ENCODE measurements around the gene HIRA.

HIRA gene

DNA sequence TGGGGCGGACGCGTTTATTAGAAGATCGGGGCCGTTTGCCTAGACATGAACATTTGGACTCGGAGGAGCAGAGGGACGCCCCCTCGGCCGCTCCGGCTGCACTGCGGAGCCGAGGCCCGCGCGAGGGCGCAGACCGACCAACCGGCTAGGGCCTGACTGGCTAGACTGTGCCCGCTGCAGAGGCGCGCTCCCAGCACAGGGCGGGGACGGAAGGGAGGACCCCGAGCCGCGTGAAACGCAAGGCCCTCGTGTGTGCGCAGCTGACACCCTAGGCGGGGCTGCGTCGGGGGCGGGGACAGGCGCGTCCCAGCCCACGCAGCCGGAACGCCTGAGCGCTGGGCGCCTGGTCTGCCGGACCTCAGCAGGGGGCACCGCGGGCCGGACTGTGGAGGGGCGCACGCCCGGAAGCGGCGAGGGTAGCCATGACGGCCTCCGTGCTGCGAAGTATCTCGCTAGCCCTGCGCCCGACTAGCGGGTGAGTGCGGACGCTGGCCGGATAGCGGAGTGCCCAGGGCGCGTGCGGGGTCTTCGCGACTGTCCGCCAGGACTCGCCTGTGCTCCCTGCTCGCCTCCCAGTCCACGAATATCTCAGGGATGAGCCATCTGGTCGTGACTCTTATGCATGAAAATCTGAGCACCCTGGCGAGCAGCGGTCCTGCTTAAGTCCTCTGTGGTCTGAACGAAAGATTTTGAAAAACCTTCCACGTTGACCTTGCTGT lies 759 bp upstream of the HIRA start, which contains the start of gene MRPL40:
Gene MRPL40 (plus strand): TSS at position 413 of the 719 bp plus-strand sequence. CDS start 10 bp downstream, at position 423.
- Histone ChIP-seq H3K4me3 (ENCODE audit: low read depth, low read length) (peak within 1 kb of the TSS; percentile 98), H3K36me3 (ENCODE audit: control insufficient read depth, insufficient read depth, low read length) (peaks cover 7% of the 10 kb centered on the region), H3K9me3 (ENCODE audit: control insufficient read depth, insufficient read depth, low read length) (no peaks in the 10 kb centered on the region), H3K27me3 (ENCODE audit: control insufficient read depth, insufficient read depth, low read length) (no peaks in the 10 kb centered on the region), H3K9ac (ENCODE audit: low read depth, low read length) (peak within 1 kb of the TSS; percentile 95), H3K4me1 (ENCODE audit: control insufficient read depth, insufficient read depth, low read length) (peaks cover 6% of the 10 kb centered on the region)

DNA sequence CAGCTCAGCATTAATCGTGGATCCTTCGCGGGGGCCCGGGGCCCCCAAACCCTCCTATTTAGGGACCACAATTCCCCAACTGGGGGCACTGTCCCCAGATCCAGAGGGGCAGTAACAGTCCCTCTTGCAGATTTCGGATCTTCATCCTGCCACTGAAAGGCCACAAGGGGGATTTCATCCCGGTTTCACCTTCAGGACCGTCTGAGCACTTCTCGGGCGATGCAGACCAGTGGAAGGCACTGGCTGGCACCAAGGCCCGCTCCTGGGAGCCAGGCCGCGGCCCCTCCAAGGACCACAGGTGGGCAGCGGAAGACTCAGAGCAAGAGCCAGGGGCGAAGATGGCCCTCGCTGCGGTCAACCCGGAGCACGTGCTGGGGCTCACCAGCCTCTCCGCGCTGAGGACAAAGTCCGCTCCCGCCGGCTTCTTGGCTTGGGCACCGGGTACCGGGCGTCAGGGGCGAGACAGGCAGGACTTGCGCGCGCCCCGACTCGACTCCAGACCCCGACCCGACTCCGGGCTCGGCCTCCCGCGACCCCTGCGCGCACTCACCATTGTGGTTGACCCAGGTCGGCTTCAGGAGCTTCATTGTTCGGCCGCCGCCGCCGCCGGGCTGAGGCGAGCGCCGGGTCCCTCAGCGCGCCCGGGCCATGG lies 517 bp downstream of the HIRA start:
- peak overlapping the region; percentile 86 for H3K4me3 ChIP-seq (ENCODE audit: low read depth, low read length)
- peaks cover 6% of the 10 kb centered on the region for H3K4me1 ChIP-seq (ENCODE audit: control insufficient read depth, insufficient read depth, low read length)
- no peaks in the 10 kb centered on the region for H3K27me3 ChIP-seq (ENCODE audit: control insufficient read depth, insufficient read depth, low read length)
- H3K36me3 ChIP-seq (ENCODE audit: control insufficient read depth, insufficient read depth, low read length), result peaks cover 7% of the 10 kb centered on the region
- no peaks in the 10 kb centered on the region for H3K9me3 ChIP-seq (ENCODE audit: control insufficient read depth, insufficient read depth, low read length)
- H3K9ac ChIP-seq (ENCODE audit: low read depth, low read length), result peak overlapping the region; percentile 79

DNA sequence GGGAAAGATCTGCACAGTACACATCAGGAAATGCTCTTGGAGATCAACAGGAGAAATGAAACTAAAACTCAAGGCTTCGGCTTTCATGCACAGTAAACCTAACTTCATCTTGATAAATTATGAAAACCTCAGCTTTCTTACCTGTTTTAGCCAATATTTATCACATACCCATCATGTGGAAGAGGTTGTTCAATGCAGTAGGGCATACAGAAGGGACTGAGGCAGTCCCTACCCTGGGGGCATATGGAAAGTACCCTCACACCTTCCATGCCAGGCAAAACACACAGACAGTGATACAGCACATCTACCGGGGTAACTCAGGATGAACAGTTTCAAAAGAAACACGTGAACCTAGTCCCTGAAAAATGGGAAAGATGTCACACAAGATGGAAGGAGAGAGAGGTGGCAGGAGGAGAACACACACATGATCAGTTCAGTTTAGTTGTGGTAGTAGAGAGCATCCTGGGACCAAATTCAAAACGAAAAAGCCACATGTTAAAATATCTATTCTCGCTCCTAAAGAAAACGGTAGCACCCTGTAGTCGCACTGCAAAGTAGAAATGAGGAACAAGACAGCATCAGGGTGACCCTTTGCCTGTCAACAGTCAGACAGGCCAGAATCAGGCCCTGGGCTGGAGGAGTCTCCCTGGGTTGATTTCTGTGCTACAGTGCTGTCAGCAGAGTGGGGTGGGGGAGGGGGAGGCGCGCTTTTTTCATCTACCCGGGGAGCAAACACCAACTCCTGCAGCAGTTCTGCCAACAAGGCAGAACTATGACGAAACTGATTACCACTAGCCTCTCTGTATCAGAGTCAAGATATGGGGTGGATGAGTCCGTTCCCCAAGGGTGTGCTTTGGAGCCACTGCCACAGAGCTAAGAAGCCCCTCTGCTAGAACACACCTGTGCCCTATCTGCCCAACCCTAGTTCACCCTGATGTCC lies 1.3 kb downstream of the HIRA start:
- Histone ChIP-seq H3K9me3 (ENCODE audit: control insufficient read depth, insufficient read depth, low read length) (no peaks in the 10 kb centered on the region), H3K4me1 (ENCODE audit: control insufficient read depth, insufficient read depth, low read length) (peaks cover 6% of the 10 kb centered on the region), H3K27me3 (ENCODE audit: control insufficient read depth, insufficient read depth, low read length) (no peaks in the 10 kb centered on the region), H3K36me3 (ENCODE audit: control insufficient read depth, insufficient read depth, low read length) (peaks cover 7% of the 10 kb centered on the region), H3K9ac (ENCODE audit: low read depth, low read length) (peak overlapping the region; percentile 79), H3K4me3 (ENCODE audit: low read depth, low read length) (peak overlapping the region; percentile 86)

DNA sequence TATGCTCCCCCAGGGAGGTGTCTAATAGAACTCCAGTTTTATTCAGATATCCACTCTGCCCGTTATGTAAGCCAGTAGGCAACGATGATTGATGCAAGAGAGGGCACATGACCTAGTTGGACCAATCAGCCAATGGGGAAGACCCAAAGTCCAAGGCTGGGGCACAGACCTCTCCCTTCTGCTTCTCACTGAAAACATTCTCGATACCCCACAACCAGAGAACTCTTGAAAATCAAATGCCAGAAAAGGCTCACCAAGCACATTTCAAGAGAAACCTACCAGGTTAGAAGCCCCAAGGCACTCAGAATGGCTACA lies 7.4 kb downstream of the HIRA start:
- Histone ChIP-seq H3K4me3 (ENCODE audit: low read depth, low read length) (no peak overlapping the region), H3K4me1 (ENCODE audit: control insufficient read depth, insufficient read depth, low read length) (peaks cover 8% of the 10 kb centered on the region), H3K36me3 (ENCODE audit: control insufficient read depth, insufficient read depth, low read length) (no peaks in the 10 kb centered on the region), H3K9ac (ENCODE audit: low read depth, low read length) (no peak overlapping the region), H3K9me3 (ENCODE audit: control insufficient read depth, insufficient read depth, low read length) (no peaks in the 10 kb centered on the region), H3K27me3 (ENCODE audit: control insufficient read depth, insufficient read depth, low read length) (no peaks in the 10 kb centered on the region)

DNA sequence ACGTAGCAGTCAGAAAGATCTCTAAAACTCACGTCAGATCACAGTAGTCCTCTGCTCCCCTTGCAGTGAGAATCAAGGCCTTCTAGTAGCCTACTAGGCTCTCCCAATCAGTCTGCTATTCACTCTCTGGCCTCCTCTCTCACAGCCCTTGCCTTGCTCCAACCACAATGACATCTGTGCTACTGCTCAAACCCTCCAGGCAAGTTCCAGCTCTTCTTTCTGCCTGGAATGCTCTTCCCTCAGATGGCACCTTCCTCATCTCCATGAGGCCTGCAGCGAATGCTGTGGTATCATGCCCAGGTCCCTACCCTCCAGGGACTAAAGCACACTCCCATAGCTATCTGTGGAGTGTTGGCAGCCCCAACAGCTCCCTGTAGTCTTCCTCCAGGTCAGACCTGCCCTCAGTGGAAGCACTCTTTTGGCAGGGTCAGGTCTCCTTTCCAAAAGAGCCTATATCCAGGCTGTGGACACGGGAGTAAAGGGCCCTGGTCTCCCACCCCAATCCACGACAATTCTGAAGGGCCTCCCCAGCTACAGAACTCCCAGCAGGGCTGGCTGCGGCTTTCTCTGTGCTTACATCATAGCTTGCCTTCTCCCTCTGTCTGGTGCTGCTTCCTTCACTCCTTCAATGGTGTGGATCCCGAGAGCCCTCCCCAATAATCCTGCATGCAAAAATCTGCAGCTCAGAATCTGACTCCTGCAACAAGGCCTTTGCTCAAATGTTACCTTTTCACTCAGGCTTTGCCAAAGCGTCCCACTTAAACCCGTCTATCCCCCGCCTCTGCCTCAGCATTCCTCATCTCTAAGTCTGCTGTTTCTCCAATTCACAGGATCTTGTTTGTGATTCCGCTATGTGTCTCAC lies 8.9 kb downstream of the HIRA start:
- no peaks in the 10 kb centered on the region for H3K27me3 ChIP-seq (ENCODE audit: control insufficient read depth, insufficient read depth, low read length)
- H3K36me3 ChIP-seq (ENCODE audit: control insufficient read depth, insufficient read depth, low read length), result no peaks in the 10 kb centered on the region
- peaks cover 8% of the 10 kb centered on the region for H3K4me1 ChIP-seq (ENCODE audit: control insufficient read depth, insufficient read depth, low read length)
- no peaks in the 10 kb centered on the region for H3K9me3 ChIP-seq (ENCODE audit: control insufficient read depth, insufficient read depth, low read length)
- no peak overlapping the region for H3K9ac ChIP-seq (ENCODE audit: low read depth, low read length)
- H3K4me3 ChIP-seq (ENCODE audit: low read depth, low read length), result no peak overlapping the region

DNA sequence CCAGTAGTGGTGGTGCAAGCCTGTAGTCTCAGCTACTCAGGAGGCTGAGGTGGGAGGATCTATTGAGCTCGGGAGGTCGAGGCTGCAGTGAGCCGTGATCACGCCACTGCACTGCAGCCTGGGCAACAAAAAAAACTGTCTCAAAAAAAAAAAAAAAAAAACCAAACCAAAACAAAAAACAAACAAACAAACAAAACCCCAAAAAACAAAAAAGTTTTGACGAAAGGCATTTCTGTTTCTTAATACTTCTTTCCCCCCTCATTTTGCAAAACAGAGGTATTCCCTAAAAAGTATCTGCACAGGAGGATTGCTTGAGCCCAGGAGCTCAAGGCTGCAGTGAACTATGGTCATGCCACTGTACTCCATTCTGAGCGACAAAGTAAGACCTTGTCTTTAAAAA lies 11.2 kb downstream of the HIRA start:
- peaks cover 8% of the 10 kb centered on the region for H3K4me1 ChIP-seq (ENCODE audit: control insufficient read depth, insufficient read depth, low read length)
- H3K4me3 ChIP-seq (ENCODE audit: low read depth, low read length), result no peak overlapping the region
- H3K9me3 ChIP-seq (ENCODE audit: control insufficient read depth, insufficient read depth, low read length), result no peaks in the 10 kb centered on the region
- no peaks in the 10 kb centered on the region for H3K27me3 ChIP-seq (ENCODE audit: control insufficient read depth, insufficient read depth, low read length)
- no peaks in the 10 kb centered on the region for H3K36me3 ChIP-seq (ENCODE audit: control insufficient read depth, insufficient read depth, low read length)
- H3K9ac ChIP-seq (ENCODE audit: low read depth, low read length), result no peak overlapping the region

DNA sequence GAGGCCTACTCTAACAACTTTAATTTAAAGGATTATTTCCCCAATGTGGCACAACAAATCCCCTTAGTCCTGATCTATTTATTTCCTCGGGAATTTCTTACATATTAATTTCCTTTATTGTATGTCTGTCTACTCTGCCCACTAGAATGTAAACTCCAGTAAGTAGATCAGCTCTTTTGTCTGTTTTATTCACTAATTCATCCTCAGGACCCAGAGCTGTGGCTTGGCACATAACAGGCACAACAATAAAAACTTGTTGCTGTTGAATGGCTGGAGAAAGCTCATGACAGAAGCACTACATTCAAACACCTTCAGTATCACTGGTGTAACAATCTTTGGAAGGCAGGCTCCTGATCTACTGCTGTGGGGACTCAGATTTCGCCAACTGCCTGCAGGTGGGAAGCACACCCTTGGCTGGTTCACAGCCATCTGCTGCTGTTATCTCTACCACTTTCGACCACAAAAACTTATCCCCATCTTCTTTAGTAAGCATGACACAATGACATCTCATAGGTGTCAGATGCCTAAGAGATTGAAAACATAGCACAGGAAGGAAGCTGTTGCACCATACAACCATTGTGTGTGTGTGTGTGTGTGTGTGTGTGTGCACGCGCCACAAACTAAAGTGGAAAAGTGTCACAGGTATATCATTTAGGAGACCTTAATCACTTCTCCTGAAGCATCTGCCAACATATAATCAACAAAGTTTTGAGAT lies 11.9 kb downstream of the HIRA start:
- no peak overlapping the region for H3K4me3 ChIP-seq (ENCODE audit: low read depth, low read length)
- H3K9ac ChIP-seq (ENCODE audit: low read depth, low read length), result no peak overlapping the region
- H3K36me3 ChIP-seq (ENCODE audit: control insufficient read depth, insufficient read depth, low read length), result no peaks in the 10 kb centered on the region
- H3K9me3 ChIP-seq (ENCODE audit: control insufficient read depth, insufficient read depth, low read length), result no peaks in the 10 kb centered on the region
- H3K27me3 ChIP-seq (ENCODE audit: control insufficient read depth, insufficient read depth, low read length), result no peaks in the 10 kb centered on the region
- H3K4me1 ChIP-seq (ENCODE audit: control insufficient read depth, insufficient read depth, low read length), result peaks cover 8% of the 10 kb centered on the region

DNA sequence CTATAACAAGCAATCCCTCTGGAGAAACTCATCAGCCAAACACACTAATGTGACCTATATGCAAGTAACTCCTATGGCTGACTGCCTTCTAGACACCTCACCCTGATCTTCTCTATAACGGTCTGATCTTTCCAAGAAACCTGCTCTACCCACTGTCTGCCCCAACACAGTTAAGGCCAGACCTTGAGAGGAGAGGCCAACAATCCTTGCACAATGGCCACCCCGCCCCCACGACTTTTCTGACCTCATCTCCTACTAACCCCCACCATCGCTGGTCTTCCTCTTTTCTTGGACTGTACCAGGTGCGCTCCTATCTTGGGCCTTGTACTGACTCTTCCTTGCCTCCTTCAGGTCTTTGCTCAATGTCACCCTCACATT lies 12.5 kb downstream of the HIRA start:
- no peak overlapping the region for H3K9ac ChIP-seq (ENCODE audit: low read depth, low read length)
- no peak overlapping the region for H3K4me3 ChIP-seq (ENCODE audit: low read depth, low read length)
- peaks cover 7% of the 10 kb centered on the region for H3K4me1 ChIP-seq (ENCODE audit: control insufficient read depth, insufficient read depth, low read length)

DNA sequence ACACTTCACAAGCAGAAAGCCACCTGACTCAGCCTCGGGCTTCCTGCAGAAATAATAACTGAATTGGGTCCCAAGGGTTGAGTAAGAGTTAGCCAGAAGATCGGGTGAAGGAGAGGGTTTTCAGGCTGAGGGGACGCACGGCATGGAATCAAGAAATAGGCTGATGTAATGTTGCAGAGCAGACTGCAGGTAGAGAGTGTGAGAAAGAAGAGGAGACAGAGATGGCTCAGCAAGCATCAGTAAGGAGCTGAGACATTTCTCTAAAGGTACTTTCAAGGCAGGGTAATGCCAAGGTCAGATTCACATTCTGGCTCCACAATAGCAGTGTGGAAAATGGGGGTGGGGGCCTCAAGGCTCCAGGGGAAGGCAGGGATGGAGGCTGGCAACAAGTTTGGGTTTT lies 18.6 kb downstream of the HIRA start:
- Histone ChIP-seq H3K27me3 (ENCODE audit: control insufficient read depth, insufficient read depth, low read length) (no peaks in the 10 kb centered on the region), H3K4me1 (ENCODE audit: control insufficient read depth, insufficient read depth, low read length) (no peaks in the 10 kb centered on the region), H3K9me3 (ENCODE audit: control insufficient read depth, insufficient read depth, low read length) (no peaks in the 10 kb centered on the region), H3K9ac (ENCODE audit: low read depth, low read length) (no peak overlapping the region), H3K4me3 (ENCODE audit: low read depth, low read length) (no peak overlapping the region), H3K36me3 (ENCODE audit: control insufficient read depth, insufficient read depth, low read length) (peaks cover 5% of the 10 kb centered on the region)

More for the DNA sequence above, 12.5 kb downstream of the HIRA start:
- H3K9me3 ChIP-seq (ENCODE audit: control insufficient read depth, insufficient read depth, low read length), result no peaks in the 10 kb centered on the region
- no peaks in the 10 kb centered on the region for H3K36me3 ChIP-seq (ENCODE audit: control insufficient read depth, insufficient read depth, low read length)
- no peaks in the 10 kb centered on the region for H3K27me3 ChIP-seq (ENCODE audit: control insufficient read depth, insufficient read depth, low read length)

DNA sequence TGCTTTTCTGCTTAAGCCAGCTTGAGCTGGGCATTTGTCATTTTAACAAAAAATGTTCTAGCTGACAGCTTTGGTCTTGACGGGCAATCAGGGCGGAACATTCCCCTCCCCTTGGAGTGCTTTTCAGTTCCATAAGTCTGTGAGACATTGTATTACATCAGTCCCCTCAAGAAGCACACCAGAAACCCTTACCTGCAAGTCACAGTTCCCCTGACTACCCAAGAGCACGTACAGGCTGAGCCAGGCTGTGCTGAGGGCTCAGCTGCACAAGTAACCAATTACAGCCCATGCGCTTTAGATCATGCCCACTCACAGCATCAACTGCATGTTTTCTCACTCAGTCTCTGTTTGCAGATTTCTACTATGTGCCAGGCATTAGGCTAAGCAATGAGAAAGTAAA lies 19.1 kb downstream of the HIRA start:
- Histone ChIP-seq H3K27me3 (ENCODE audit: control insufficient read depth, insufficient read depth, low read length) (no peaks in the 10 kb centered on the region), H3K4me3 (ENCODE audit: low read depth, low read length) (no peak overlapping the region), H3K9me3 (ENCODE audit: control insufficient read depth, insufficient read depth, low read length) (no peaks in the 10 kb centered on the region), H3K4me1 (ENCODE audit: control insufficient read depth, insufficient read depth, low read length) (no peaks in the 10 kb centered on the region), H3K9ac (ENCODE audit: low read depth, low read length) (no peak overlapping the region), H3K36me3 (ENCODE audit: control insufficient read depth, insufficient read depth, low read length) (peaks cover 9% of the 10 kb centered on the region)

DNA sequence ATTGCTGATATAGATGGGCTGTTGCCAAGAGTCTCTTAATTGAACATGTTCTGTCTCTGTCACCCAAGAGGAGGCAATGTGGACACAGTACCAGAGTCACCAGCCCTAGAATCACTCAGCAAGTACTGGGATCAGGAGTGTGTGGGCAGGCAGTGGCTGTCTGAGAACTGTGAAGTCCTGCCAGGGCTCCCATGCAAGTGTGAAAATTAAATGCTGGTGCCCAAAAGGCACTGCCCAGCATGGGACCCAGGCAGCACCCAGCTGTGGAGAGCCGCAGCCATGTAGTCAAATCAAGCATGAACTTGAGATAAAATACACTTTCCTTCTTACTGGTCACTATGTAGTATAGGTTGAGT lies 19.9 kb downstream of the HIRA start:
- H3K27me3 ChIP-seq (ENCODE audit: control insufficient read depth, insufficient read depth, low read length), result no peaks in the 10 kb centered on the region
- H3K4me3 ChIP-seq (ENCODE audit: low read depth, low read length), result no peak overlapping the region
- H3K9ac ChIP-seq (ENCODE audit: low read depth, low read length), result no peak overlapping the region
- H3K9me3 ChIP-seq (ENCODE audit: control insufficient read depth, insufficient read depth, low read length), result no peaks in the 10 kb centered on the region
- no peaks in the 10 kb centered on the region for H3K4me1 ChIP-seq (ENCODE audit: control insufficient read depth, insufficient read depth, low read length)
- H3K36me3 ChIP-seq (ENCODE audit: control insufficient read depth, insufficient read depth, low read length), result peaks cover 10% of the 10 kb centered on the region

Measured in iPS-15b (cell line).